Pancreas (tissue), 10 donors: ENCODE data around the gene BCL11B. TPM values are rescaled to one million over a fixed set of nuclear protein-coding genes. Genes with fewer than 3 reads are reported as not detected.
A peak's percentile ranks its signal among the peaks of the same experiment; 100 is the strongest.

Source experiments
- ATAC-seq, 4 donors: fragments of 200-7000 bp; cut with Tn5 transposase; one replicate each; pipeline versions ENCODE4 v1.8.0 to v1.9.1; 2020; ENCODE audit warnings: mild to moderate bottlenecking in 4 of 4, moderate library complexity in 4 of 4
- DNase-seq, 6 donors: peaks; one replicate each; pipeline ENCODE4 v3.0.0-alpha.2; 2020
- FAIRE-seq: peaks from 2 replicates; lab custom pipeline; 2012; peaks lifted over from hg19 to GRCh38; lab: Jason Lieb, UNC
- H3K27ac ChIP-seq, 4 donors: fragments of 200-600 bp; sonication (generic); 1 replicate in 3 of 4; 2 replicates in 1 of 4; pipeline versions ENCODE4 v1.5.0 to v1.8.0; 2020
- H3K27me3 ChIP-seq, 4 donors: fragments of 200-600 bp; one replicate each; pipeline ENCODE4 v1.8.0; 2021
- H3K36me3 ChIP-seq, 3 donors: fragments of 200-600 bp; sonication (generic) in 1 of 3; one replicate each; pipeline versions ENCODE4 v1.5.0 to v1.8.0; 2020 to 2021
- H3K4me1 ChIP-seq, 3 donors: fragments of 200-600 bp; one replicate each; pipeline ENCODE4 v1.8.0; 2021
- H3K4me3 ChIP-seq, 4 donors: fragments of 200-600 bp; sonication (generic) in 2 of 4; one replicate each; pipeline versions ENCODE4 v1.5.0 to v1.8.0; 2020 to 2021
- H3K9me3 ChIP-seq, 4 donors: fragments of 200-600 bp; one replicate each; pipeline ENCODE4 v1.8.0; 2021
- WGBS, 2 donors: extraction: QIAGEN DNeasy Blood & Tissue Kit; methylation state at CpG; one replicate each; pipeline ENCODE4 v1.1.7; 2013; 5-methylcytosine and 5-hydroxymethylcytosine counted together
- intact Hi-C, 3 donors: fragments of 100-400 bp; cut with DNase I; formaldehyde crosslinking; loops; one replicate each; pipeline versions ENCODE4 v1.11.1 to v1.14.2; 2022
- polyA plus RNA-seq, 2 donors: library from polyadenylated mRNA; stranded (reverse); fragments of 200-250 nt; gene quantifications; one replicate each; pipeline ENCODE4 v1.2.3, GENCODE V29; 2013
- total RNA-seq, 6 donors: library from RNA; stranded (reverse); fragmentation: NEBNext Ultra II Directional in 4 of 6; extraction: Animal tissue kit (Norgen Biotek cat#: 25700) in 4 of 6; gene quantifications; one replicate each; pipeline versions ENCODE4 v1.2.1 to v1.2.4, GENCODE V29; 2021 to 2023
- TF ChIP-seq, protein P1 (sequence below), 4 donors: fragments of 200-600 bp; sonication (generic) in 3 of 4; IDR thresholded peaks; one replicate each; pipeline versions ENCODE4 v1.5.0 to v1.8.0; 2021; ENCODE audit warnings: antibody characterized with exemption in 4 of 4
- donor health status: healthy with polysubstance abuse.
- donor health status: DM: no; HTN: no; CAD: no; lungs with moderate emphysema.
- donor health status: DM: no; HTN: no; CAD: no.
- donor health status: control.
- donor health status: control.
- donor health status: Bipolar disorder and iron deficiency.
- donor health status: DM: yes; HTN: yes; CAD: no.
- donor health status: DM: no; HTN: no; CAD: no.
- donor health status: DM: no; HTN: no; CAD: no.
- donor health status: DM: yes; HTN: yes; CAD: no.

BCL11B gene
- total and polyA plus RNA-seq, 8 donors, result 0.04 to 0.47 (median 0.27) TPM

DNA sequence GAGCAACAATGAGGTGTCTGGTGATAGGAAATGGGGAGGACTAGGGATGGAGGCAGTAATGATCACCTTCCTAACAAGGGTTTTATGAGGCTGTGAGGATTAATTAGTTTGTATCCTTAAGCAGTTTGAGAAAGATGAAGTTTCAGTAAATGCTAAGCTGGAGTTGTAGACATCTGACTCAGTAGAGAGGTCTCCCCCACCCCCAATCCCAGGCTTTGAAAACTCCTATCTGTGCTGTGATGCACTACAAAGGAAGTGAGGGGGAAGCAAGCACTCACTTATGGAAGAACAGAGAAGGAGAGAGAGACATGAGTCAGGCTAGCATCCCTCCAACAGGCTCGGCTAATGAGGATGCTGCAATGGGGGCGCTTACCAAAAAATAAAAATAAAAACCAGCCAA, 5.5 kb upstream of the BCL11B start:
- H3K36me3 ChIP-seq, result no peaks in the 10 kb centered on the region

DNA sequence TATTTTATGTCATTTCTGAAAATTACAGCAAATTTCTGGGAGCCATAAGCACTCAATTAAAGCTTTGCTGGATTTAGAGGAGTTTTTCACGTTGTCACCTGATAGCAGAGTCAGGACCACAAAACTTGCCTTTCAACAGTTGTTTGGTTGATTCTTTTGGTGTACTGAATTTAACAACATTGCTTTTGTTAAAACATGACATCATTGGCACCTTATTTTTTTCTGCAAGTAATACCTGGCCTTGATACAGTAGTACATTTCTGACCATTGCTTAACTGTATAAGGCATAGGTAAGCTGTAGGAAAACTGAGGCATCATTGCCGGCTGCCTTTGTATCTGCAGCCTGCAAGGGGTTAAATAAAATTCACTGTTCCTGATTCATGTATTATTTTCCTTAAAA, 4.5 kb upstream of the BCL11B start:
- Histone ChIP-seq H3K27ac (no peak overlapping the region), H3K4me1 (peaks cover 2 to 10% (median 8%) of the 10 kb centered on the region in 3 donors), H3K9me3 (no peaks in the 10 kb centered on the region), H3K36me3 (no peaks in the 10 kb centered on the region), H3K27me3 (peaks cover 0 to 11% (median 5%) of the 10 kb centered on the region in 4 donors), H3K4me3 (no peak overlapping the region)
- TF ChIP-seq, protein P1, sequence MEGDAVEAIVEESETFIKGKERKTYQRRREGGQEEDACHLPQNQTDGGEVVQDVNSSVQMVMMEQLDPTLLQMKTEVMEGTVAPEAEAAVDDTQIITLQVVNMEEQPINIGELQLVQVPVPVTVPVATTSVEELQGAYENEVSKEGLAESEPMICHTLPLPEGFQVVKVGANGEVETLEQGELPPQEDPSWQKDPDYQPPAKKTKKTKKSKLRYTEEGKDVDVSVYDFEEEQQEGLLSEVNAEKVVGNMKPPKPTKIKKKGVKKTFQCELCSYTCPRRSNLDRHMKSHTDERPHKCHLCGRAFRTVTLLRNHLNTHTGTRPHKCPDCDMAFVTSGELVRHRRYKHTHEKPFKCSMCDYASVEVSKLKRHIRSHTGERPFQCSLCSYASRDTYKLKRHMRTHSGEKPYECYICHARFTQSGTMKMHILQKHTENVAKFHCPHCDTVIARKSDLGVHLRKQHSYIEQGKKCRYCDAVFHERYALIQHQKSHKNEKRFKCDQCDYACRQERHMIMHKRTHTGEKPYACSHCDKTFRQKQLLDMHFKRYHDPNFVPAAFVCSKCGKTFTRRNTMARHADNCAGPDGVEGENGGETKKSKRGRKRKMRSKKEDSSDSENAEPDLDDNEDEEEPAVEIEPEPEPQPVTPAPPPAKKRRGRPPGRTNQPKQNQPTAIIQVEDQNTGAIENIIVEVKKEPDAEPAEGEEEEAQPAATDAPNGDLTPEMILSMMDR (IDR thresholded peaks at IDR 0.05), result no peak
- DNase-seq, result no peak
- 44 to 47% methylated on average over 2 of the region's 2 CpGs for WGBS, 2 donors
- ATAC-seq, result no peak
- no peak for FAIRE-seq
- intact Hi-C loops, result no loop called here

More for the DNA sequence above, 5.5 kb upstream of the BCL11B start:
- ATAC-seq (no peak), DNase-seq (no peak), FAIRE-seq (no peak)
- WGBS, 2 donors, result 54 to 61% methylated on average over 2 of the region's 2 CpGs
- Histone ChIP-seq H3K9me3 (no peaks in the 10 kb centered on the region), H3K27ac (no peak overlapping the region), H3K4me3 (no peak overlapping the region), H3K27me3 (peaks cover 0 to 11% (median 1%) of the 10 kb centered on the region in 4 donors), H3K4me1 (peaks cover 0 to 8% (median 6%) of the 10 kb centered on the region in 3 donors)
- TF ChIP-seq, protein P1 (IDR thresholded peaks at IDR 0.05), result no peak
- intact Hi-C loops, result no loop called here

DNA sequence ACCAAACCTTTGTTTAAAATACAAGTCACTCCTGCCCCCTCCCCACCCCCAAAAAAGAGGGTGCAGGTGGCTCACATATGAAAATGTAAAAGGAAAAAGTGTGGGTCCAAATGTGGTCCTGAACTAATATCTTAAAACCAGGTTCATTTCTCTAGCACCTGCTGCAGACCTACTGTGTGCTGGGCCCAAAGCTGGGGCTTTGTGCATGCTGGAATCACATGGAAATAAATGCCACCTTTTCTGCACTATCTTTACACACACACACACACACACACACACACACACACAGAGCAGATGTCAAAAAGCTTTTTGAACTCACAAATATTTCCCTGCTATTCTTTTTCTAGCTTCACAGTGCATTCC, 3.2 kb upstream of the BCL11B start:
- no peak for ATAC-seq
- intact Hi-C loops, result no loop called here
- no peak overlapping the region for H3K27ac ChIP-seq
- H3K4me3 ChIP-seq, result no peak overlapping the region
- H3K27me3 ChIP-seq, result peaks cover 0 to 11% (median 6%) of the 10 kb centered on the region in 4 donors
- H3K4me1 ChIP-seq, result peaks cover 4 to 12% (median 8%) of the 10 kb centered on the region in 3 donors
- no peaks in the 10 kb centered on the region for H3K9me3 ChIP-seq
- TF ChIP-seq, protein P1 (IDR thresholded peaks at IDR 0.05), result no peak
- no peaks in the 10 kb centered on the region for H3K36me3 ChIP-seq
- DNase-seq, result no peak
- no peak for FAIRE-seq

- H3K4me3 ChIP-seq, result peak overlapping the region in 3 of 4 donors; percentile 20 to 39 (median 33)
- intact Hi-C loops, result no loop called here
- no peak for FAIRE-seq
- peak; percentile 46 to 79 (median 56) for DNase-seq
- peak; percentile 68 to 82 (median 79) for ATAC-seq
- H3K4me1 ChIP-seq, result peaks cover 4 to 12% (median 8%) of the 10 kb centered on the region in 3 donors
- 1% methylated on average over 37 to 69 of the region's 69 CpGs for WGBS, 2 donors
- TF ChIP-seq, protein P1 (IDR thresholded peaks at IDR 0.05), result no peak
- no peak overlapping the region for H3K27ac ChIP-seq
- H3K27me3 ChIP-seq, result peaks cover 0 to 14% (median 7%) of the 10 kb centered on the region in 4 donors
- no peaks in the 10 kb centered on the region for H3K9me3 ChIP-seq
- H3K36me3 ChIP-seq, result no peaks in the 10 kb centered on the region
These were observed 2.6 kb upstream of the BCL11B start for GRCh38 chr14:99274346-99275221.
